Activated effector memory CD4-positive, alpha-beta T cell treated with anti-CD3 and anti-CD28 coated beads, Interleukin-2, amount 50 U/mL, for 16 hours (primary cell): ENCODE results near the gene SS18L1.
"Not testable (repeated sequence)": the region's sequence is repeated elsewhere in the genome, so short reads cannot be mapped to it uniquely, and the experiment has no call there.

Source experiments
- DNase-seq: peaks from one replicate; pipeline ENCODE4 v3.0.0-alpha.2; 2020

Gene SS18L1, protein sequence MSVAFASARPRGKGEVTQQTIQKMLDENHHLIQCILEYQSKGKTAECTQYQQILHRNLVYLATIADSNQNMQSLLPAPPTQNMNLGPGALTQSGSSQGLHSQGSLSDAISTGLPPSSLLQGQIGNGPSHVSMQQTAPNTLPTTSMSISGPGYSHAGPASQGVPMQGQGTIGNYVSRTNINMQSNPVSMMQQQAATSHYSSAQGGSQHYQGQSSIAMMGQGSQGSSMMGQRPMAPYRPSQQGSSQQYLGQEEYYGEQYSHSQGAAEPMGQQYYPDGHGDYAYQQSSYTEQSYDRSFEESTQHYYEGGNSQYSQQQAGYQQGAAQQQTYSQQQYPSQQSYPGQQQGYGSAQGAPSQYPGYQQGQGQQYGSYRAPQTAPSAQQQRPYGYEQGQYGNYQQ

GRCh38 chr20:62143081-62143956 lies at the start of gene SS18L1, which contains the start of gene PSMA7:
TSS of gene SS18L1 (plus strand) at chr20:62143769. CDS start at chr20:62143821, 52 bp downstream.
TSS of gene PSMA7 (minus strand) at chr20:62143394. CDS start at chr20:62143303, 91 bp downstream.
- DNase-seq: peak; percentile 95

DNA sequence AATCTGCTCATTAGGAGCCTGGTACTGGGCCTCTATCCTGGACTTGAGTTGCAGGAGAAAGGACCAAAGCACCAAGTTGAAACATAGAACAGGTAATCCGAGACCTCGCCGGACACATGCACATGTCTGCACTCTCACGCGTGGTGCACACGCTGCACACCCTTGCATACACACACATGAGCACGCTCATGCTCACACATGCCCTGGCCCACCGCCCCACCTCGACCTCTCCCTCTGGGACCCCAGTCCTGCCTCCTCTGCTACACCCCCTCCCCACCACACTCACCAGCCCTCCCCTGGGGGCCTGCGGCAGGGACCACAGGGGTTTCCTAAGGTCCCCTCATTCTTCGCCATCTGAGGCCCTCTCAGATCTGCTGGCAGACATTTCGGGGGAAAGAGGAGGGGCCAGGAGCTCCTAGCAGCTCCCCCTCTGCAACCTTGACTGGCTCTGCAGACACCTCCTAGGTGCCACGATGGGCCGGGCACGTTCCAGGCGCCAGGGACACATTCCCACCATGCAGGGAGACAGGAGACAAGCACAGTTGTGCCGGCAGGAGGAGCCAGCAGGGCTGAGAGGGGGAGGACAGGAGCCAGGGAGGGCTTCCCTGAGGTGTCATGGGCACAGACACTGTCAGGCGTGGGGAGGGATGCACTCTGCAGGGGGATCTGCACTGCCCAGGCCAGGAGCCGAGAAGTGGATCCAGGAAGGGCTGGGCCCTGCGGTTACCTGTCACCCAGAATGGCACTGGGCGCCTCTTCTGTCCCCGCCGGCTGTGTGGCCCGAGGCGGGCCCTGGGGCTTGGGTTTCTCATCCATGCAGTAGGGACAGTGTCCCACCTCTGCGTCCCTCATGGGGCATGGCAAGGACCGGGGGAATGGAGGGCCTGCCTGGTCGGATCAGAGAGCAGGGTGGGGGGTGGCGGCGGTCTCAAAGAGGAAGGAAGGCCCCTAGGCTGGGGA lies 46.9 kb upstream of the SS18L1 start:
- DNase-seq: no peak

DNA sequence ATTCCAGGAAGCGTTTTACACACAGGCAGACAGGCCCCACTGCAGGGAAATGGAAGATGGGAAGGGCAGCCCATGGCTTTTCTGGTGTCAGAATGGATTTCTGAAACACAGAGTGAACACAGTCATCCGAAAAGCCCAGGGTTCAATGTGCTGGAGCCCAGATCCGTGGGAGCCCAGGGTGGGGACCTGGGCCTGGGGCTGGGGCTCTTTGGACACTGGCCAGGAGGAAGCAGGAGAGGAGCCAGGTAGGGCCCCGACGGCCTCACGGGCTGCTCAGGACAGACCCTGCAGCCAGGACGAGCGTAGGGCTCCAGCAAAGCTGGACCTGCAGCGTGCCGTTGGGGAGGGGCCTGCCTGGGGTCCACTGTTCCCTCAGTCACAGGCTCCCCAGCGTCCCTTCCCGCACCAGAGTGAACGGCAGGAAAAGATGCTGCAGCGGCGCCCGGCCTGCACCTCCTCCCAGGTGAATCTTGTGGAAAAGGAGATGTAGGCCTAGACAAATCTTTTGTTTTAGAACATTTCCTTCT lies 45.6 kb upstream of the SS18L1 start:
- no peak for DNase-seq

DNA sequence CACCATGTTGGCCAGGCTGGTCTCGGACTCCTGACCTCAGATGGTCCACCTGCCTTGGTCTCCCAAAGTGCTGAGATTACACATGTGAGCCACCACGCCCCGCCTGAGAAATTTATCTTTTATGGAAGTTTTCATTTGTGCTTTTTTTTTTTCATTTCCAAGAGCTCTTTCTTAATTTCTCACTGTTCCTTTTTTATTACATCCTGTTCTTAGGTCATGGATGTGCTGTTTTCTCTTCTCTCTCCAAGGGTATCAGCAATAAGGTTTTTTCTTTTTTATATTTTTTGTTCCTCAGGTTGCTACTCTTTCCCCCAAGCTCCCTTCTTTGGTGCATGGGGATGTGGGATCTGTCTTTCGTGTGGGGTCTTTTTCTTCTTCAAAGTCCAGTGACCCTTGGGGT lies 42.5 kb upstream of the SS18L1 start:
- no peak for DNase-seq

- no peak for DNase-seq
These were observed 39.9 kb upstream of the SS18L1 start for GRCh38 chr20:62103508-62104233.

DNA sequence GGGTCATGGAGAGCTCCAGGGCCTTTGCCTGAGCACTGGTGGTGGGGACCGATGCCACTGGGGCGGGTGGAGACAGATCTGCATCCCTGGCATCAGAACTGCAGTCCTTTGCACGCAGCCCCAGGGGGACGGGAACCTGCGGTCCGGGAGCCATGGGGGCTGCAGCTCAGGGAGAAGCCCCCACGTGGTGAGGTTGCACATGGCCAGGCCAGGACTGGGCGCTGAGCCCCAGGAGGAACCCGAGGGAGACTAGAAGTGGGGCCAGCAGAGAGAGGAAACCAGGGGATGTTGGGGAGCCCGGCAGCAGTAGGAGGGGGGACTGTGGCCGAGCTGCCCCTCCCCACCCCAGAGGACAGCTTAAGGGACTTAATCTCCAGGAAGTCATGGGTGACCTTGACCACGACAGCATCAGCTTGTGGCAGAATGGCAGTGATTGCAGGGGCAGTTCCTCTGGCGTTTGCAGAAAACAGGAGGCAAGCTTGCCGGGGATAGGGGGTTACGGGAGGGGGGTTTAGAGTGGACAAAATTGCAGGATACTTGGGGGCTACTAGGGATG lies 39.3 kb upstream of the SS18L1 start:
- DNase-seq: no peak

- no peak for DNase-seq
These were observed 38.7 kb upstream of the SS18L1 start for GRCh38 chr20:62104791-62105345.

DNA sequence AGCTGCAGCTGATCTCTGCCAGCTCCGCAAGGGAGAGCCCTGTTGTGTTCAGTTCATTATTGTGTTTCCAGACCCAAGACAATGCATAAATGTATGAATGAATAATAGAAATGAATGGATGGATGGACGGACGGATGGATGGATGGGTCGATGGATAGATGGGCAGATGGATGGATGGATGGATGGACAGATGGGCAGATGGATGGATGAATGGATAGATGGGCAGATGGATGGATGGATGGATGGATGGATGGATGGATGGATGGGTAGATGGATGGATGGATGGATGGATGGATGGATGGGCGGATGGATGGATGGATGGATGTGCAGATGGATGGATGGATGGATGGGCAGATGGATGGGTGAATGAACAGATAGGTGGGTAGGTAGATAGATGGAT lies 38.0 kb upstream of the SS18L1 start:
- no peak for DNase-seq

DNA sequence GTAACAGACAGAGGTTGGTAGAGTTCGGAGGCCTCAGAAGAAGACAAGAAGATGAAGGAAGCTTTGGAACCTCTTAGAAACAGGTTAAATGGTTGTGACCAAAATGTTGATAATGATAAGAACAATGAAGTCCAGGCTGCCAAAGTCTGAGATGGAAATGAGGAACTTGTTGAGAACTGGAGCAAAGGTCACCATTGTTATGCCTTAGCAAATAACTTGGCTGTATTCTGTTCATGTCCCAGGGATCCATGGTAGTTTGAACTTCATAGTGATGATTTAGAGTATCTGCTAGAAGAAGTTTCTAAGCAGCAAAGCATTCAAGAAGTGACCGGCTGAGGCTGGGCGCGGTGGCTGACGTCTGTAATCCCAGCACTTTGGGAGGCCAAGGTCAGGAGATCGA lies 32.4 kb upstream of the SS18L1 start:
- DNase-seq: no peak

DNA sequence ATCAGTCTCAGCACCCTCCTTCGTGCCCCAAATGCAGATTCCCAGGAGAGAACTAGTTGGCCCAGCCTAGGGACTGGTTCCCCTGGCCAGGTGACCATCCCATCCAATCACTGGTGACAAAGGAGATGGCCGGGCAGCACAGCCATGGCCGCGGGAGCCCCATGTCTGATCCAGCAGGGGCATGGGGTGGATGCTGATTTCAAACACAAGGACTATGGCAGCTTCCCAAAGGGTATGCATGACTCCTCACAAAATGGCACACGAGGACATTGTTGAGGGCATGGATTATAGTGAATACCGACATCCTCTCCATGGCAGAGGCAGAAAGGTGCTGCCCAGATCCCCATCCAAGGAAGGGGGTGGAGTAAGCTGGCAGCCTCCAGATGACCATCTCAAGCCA lies 31.2 kb upstream of the SS18L1 start:
- DNase-seq: no peak

DNA sequence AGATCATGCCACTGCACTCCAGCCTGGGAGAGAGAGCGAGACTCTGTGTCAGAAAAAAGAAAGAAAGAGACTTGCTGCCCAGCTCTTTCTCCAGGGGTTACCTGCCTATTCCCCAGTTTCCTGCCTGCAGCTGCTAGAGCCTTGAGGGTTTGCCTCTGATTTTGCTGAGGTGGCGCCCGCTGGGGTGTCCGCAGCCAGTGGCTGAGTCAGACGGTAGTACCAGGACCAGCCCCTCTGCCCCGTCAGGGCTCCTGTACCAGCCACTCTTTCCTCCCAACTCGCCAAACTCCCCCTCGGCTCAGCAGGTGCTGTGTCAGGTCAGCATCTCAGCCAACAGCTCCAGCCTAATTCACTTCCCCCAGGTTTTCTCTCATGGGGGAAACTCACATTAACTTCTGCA lies 28.7 kb upstream of the SS18L1 start:
- no peak for DNase-seq

GRCh38 chr20:62115800-62116407 lies 27.7 kb upstream of the SS18L1 start:
- DNase-seq: not testable (repeated sequence)

- no peak for DNase-seq
These were observed 26.8 kb upstream of the SS18L1 start for GRCh38 chr20:62116558-62117361.

GRCh38 chr20:62117362-62117646 lies 26.3 kb upstream of the SS18L1 start:
- no peak for DNase-seq

DNA sequence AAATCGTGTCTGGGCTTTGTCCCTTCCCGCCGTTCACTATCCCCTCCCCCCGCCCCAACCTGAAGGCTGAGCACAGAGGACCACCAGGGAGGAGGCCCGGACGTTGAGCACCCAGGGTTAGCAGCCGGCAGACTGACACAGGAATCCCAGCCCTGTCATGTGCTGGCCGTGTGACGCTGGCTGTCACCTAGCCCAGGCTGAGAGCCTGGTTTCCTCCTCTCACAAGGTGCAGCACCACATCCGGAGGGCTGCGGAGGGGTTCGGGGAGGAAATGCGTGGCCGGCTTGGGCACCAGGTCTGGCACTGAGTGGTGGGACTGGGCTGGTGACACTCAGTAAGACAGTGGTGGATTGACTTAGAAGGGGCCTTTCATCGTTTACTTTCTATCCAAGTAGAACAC lies 25.9 kb upstream of the SS18L1 start:
- peak; percentile 85 for DNase-seq

GRCh38 chr20:62118113-62119043 lies 25.2 kb upstream of the SS18L1 start:
- no peak for DNase-seq

- DNase-seq: no peak
These were observed 24.5 kb upstream of the SS18L1 start for GRCh38 chr20:62119115-62119514.

DNA sequence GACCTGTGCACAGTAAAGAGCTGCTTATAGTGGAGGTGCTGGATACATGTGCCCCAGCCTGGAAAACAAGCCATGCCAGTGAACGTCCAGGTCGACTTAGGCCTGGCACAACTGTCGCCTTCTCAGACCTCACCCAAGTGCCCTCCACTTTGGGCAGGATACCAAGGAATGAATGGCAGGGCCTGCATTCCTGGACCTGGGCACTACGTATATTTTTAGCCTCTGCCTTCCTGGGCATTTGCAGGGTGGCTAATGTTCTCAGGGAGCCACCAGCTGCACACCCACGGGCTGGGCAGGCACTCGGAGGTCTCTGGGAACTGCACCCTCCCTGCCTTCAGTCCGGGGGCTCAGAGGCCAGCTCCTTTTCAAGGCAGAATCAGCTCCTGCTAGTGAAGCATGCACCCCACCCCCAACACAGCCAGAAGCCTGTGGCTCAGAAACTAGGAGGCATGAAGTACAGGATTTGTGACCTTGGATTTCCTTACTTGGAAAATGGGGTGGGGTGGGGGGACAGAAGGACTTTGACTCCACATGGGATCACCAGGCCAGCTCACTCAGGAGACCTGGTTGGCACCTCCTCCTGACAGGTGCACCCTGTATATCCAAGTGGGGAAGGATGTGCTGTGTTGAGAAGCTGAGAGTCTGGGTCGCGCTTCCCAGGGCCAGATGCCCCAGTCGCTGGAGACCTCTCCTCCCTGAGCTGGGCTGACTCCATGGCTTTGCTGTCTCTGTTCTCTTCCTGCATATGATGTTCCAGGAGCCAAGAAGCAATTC lies 23.8 kb upstream of the SS18L1 start:
- no peak for DNase-seq
